ENCODE measurements around the gene FNDC3B. TPM values are rescaled to one million over a fixed set of nuclear protein-coding genes. Genes with fewer than 3 reads are reported as not detected.
A peak's percentile ranks its signal among the peaks of the same experiment; 100 is the strongest.

Gene FNDC3B
- total RNA-seq, 1 donor from 2014 or later = 153 TPM

GRCh38 chr3:172084871-172085556 is 45.6 kb downstream of the FNDC3B start:
- no peaks in the 10 kb centered on the region for H3K9me3 ChIP-seq

GRCh38 chr3:172085557-172085895 is 46.1 kb downstream of the FNDC3B start:
- ATAC-seq (no peak), DNase-seq (no peak)
- no peak overlapping the region for H3K4me3 ChIP-seq
- no peaks in the 10 kb centered on the region for H3K27me3 ChIP-seq (ENCODE audit: low read depth)
- no peaks in the 10 kb centered on the region for H3K36me3 ChIP-seq
- no peak overlapping the region for H3K27ac ChIP-seq
- no peaks in the 10 kb centered on the region for H3K9me3 ChIP-seq
- intact Hi-C loops (cut with DNase I) = no loop called here
- no peak for TF ChIP-seq CTCF (IDR thresholded peaks at IDR 0.05)
- H3K4me1 ChIP-seq = peaks cover 23% of the 10 kb centered on the region

More at GRCh38 chr3:172084871-172085556, 45.6 kb downstream of the FNDC3B start:
- no peak overlapping the region for H3K4me3 ChIP-seq
- ATAC-seq = no peak
- TF ChIP-seq CTCF (IDR thresholded peaks at IDR 0.05) = no peak
- H3K4me1 ChIP-seq = peaks cover 23% of the 10 kb centered on the region
- H3K27ac ChIP-seq = no peak overlapping the region
- H3K36me3 ChIP-seq = no peaks in the 10 kb centered on the region
- no peaks in the 10 kb centered on the region for H3K27me3 ChIP-seq (ENCODE audit: low read depth)
- no peak for DNase-seq
- intact Hi-C loops (cut with DNase I) = no loop called here

- Histone ChIP-seq H3K36me3 (no peaks in the 10 kb centered on the region), H3K4me3 (no peak overlapping the region), H3K4me1 (peaks cover 27% of the 10 kb centered on the region), H3K27ac (no peak overlapping the region), H3K9me3 (no peaks in the 10 kb centered on the region), H3K27me3 (ENCODE audit: low read depth) (no peaks in the 10 kb centered on the region)
- no peak for DNase-seq
- TF ChIP-seq CTCF (IDR thresholded peaks at IDR 0.05) = no peak
- ATAC-seq = no peak
- intact Hi-C loops (cut with DNase I) = no loop called here
These were observed 46.7 kb downstream of the FNDC3B start for GRCh38 chr3:172086071-172086470.

GRCh38 chr3:172087198-172087597 is 47.8 kb downstream of the FNDC3B start:
- intact Hi-C loops (cut with DNase I) = no loop called here
- Histone ChIP-seq H3K27me3 (ENCODE audit: low read depth) (no peaks in the 10 kb centered on the region), H3K4me1 (peaks cover 31% of the 10 kb centered on the region), H3K27ac (no peak overlapping the region), H3K4me3 (no peak overlapping the region), H3K9me3 (no peaks in the 10 kb centered on the region), H3K36me3 (no peaks in the 10 kb centered on the region)
- ATAC-seq (no peak), DNase-seq (no peak)
- no peak for TF ChIP-seq CTCF (IDR thresholded peaks at IDR 0.05)

GRCh38 chr3:172087602-172088580 is 48.5 kb downstream of the FNDC3B start:
- peak in 1 of 2 donors; percentile 59 for ATAC-seq
- no peak for DNase-seq
- Histone ChIP-seq H3K4me3 (no peak overlapping the region), H3K36me3 (no peaks in the 10 kb centered on the region), H3K27me3 (ENCODE audit: low read depth) (no peaks in the 10 kb centered on the region), H3K4me1 (peaks cover 31% of the 10 kb centered on the region), H3K27ac (peak overlapping the region; percentile 36), H3K9me3 (no peaks in the 10 kb centered on the region)
- no peak for TF ChIP-seq CTCF (IDR thresholded peaks at IDR 0.05)
- intact Hi-C loops (cut with DNase I) = no loop called here
